ENCODE results near the gene VSIG10L. TPM values are rescaled to one million over a fixed set of nuclear protein-coding genes. Genes with fewer than 3 reads are reported as not detected.

VSIG10L gene
- total RNA-seq, 1 donor, result 0.27 TPM

DNA sequence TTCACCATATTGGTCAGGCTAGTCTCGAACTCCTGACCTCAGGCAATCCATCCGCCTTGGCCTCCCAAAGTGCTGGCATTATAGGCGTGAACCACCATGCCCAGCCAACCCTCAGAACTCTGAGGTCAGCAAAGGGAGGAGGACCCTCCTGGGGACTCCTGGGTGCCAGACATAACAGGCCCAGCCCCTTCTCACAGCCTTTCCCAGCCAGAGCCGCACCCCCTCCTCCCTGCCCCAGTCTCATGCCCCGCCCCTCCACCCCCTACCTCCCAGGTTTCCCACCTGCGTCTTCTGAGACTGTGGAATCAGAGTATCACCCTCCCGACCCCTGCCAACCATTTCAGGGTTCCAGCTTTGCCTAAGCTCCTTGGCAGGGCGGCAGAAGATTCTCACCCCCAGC lies 25.3 kb downstream of the VSIG10L start:
- no peak for TF ChIP-seq CTCF (IDR thresholded peaks at IDR 0.05; ENCODE audit: insufficient read depth, low read length)
- no peak overlapping the region for H3K4me3 ChIP-seq (ENCODE audit: low read depth, low read length)

DNA sequence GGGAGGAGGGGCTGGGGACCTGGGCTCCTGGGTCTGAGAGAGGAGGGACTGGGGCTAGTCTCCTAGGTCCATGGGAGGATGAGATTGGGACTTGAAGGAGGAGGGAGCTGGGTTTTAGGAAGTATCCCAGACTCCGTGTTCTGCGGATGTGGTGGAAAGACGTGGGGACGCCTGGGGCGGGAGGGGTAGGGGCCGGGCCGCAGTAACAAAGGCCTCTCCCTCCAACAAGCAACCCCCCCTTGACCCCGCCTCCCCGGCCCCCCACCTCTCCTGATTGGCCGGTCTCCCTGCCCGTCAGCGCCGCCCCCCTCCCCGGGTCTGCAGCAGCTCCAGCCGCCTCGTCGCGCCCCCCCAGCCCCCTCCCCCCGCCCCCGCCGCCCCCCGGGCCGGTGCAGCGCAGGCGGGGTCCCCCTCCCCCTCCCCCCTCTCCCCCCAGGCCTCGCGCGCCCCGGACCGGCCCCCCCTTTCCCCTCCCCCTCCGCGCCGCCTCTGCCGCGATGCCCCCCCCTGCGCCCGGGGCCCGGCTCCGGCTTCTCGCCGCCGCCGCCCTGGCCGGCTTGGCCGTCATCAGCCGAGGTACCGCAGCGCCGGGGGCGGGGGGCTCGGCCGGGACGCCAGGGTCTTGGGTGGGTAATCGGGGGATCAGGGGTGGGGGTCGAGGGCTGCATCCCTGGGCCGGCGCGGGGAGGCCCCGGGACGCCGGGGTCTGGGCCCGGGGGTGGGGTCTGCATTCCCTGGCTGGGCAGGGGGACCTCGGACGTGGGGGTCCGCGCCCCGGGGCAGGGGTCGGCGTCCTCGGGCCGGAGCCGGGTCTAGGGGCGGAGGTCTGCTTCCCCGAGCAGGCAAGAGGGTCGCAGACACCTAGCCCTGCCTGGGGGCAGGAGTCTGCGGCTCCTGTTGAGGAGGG lies 30.3 kb downstream of the VSIG10L start, which contains the start of gene IGLON5:
TSS of gene IGLON5 (plus strand) at position 294 of the 907 bp plus-strand sequence. CDS start at position 498, 204 bp downstream.
- no peak for DNase-seq (ENCODE audit: low read depth)
- no peak for TF ChIP-seq CTCF (IDR thresholded peaks at IDR 0.05; ENCODE audit: insufficient read depth, low read length)
- no peak within 1 kb of the TSS for H3K4me3 ChIP-seq (ENCODE audit: low read depth, low read length)

More for the DNA sequence above, 25.3 kb downstream of the VSIG10L start:
- DNase-seq (ENCODE audit: low read depth), result no peak

DNA sequence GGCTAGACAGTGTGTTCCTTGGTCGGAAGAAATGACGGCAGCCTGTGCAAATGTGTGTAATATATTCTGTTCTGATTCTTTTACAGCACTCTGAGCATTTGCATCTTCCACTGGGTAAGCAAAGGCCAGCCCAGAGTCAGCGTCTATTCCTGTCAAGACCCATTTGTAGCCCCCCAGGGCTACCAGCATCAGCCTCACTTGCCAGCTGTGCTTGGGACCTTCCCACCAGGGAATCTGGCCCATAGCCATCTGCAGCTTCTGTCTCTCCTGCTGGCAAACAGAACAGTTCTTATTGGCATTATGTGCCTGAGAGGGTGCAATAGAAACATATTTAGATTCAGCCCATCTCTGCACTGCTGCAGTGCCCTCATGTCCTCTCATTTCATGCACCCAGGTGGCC lies 36.5 kb downstream of the VSIG10L start:
- no peak overlapping the region for H3K4me3 ChIP-seq (ENCODE audit: low read depth, low read length)
- DNase-seq (ENCODE audit: low read depth), result no peak
- TF ChIP-seq CTCF (IDR thresholded peaks at IDR 0.05; ENCODE audit: insufficient read depth, low read length), result no peak

GRCh38 chr19:51301266-51301665 lies 40.7 kb downstream of the VSIG10L start:
- no peak for TF ChIP-seq CTCF (IDR thresholded peaks at IDR 0.05; ENCODE audit: insufficient read depth, low read length)
- DNase-seq (ENCODE audit: low read depth), result no peak
- H3K4me3 ChIP-seq (ENCODE audit: low read depth, low read length), result no peak overlapping the region

- DNase-seq (ENCODE audit: low read depth), result no peak
- TF ChIP-seq CTCF (IDR thresholded peaks at IDR 0.05; ENCODE audit: insufficient read depth, low read length), result no peak
- H3K4me3 ChIP-seq (ENCODE audit: low read depth, low read length), result no peak overlapping the region
These were observed 44.5 kb downstream of the VSIG10L start for GRCh38 chr19:51297406-51297805.

- DNase-seq (ENCODE audit: low read depth), result no peak
- TF ChIP-seq CTCF (IDR thresholded peaks at IDR 0.05; ENCODE audit: insufficient read depth, low read length), result no peak
- H3K4me3 ChIP-seq (ENCODE audit: low read depth, low read length), result no peak overlapping the region
These were observed 45.4 kb downstream of the VSIG10L start for GRCh38 chr19:51296336-51297093.

Measured in fibroblast of the aortic adventitia (primary cell).